Hepatocyte (in vitro differentiated cells): ENCODE measurements around the gene LMX1B.

Experiments used
- EZH2 ChIP-seq: fragments of 200-600 bp; sonication (generic); IDR thresholded peaks from 2 replicates; pipeline ENCODE4 v1.6.1; 2016; ENCODE audit warnings: antibody characterized with exemption, mild to moderate bottlenecking, borderline replicate concordance
- TF ChIP-seq, protein P1 (sequence below): fragments of 200-600 bp; sonication (generic); IDR thresholded peaks from 2 replicates; pipeline ENCODE4 v1.5.1; 2016; ENCODE audit warnings: antibody characterized with exemption, mild to moderate bottlenecking; ENCODE audit not compliant: poor library complexity

DNA sequence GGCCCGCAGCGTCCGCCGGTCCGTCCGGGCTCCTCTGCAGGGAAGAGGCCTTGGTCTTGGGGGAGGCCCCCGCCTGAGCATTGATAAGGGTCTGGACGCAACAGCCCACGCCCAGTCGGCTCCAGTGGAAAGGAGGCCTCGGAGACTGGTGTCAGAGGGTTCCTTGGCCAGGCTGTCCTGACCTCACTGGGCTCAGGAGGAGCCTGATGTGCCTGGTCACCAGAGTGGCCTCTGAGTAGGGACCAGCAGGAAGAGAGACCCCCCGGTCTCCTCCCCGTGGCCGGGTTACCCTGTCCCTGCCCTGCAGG lies 13.2 kb downstream of the LMX1B start:
- TF ChIP-seq, protein P1, sequence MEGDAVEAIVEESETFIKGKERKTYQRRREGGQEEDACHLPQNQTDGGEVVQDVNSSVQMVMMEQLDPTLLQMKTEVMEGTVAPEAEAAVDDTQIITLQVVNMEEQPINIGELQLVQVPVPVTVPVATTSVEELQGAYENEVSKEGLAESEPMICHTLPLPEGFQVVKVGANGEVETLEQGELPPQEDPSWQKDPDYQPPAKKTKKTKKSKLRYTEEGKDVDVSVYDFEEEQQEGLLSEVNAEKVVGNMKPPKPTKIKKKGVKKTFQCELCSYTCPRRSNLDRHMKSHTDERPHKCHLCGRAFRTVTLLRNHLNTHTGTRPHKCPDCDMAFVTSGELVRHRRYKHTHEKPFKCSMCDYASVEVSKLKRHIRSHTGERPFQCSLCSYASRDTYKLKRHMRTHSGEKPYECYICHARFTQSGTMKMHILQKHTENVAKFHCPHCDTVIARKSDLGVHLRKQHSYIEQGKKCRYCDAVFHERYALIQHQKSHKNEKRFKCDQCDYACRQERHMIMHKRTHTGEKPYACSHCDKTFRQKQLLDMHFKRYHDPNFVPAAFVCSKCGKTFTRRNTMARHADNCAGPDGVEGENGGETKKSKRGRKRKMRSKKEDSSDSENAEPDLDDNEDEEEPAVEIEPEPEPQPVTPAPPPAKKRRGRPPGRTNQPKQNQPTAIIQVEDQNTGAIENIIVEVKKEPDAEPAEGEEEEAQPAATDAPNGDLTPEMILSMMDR, result no peak
- TF ChIP-seq EZH2, result no peak
